HEK293T (cell line): Measurements from ENCODE around the gene UBR3.

ENCODE experiments used
- CTCF ChIA-PET: fragments of 350-600 bp; formaldehyde crosslinking; extraction: SDS; loops from one replicate; lab custom pipeline; 2021; ENCODE audit warnings: antibody characterized with exemption, inconsistent platforms; lab: Yijun Ruan, JAX
- POLR2A ChIA-PET: fragments of 350-600 bp; formaldehyde crosslinking; extraction: SDS; loops from one replicate; lab custom pipeline; 2020; ENCODE audit warnings: antibody characterized with exemption, inconsistent platforms; lab: Yijun Ruan, JAX
- DNase-seq: peaks from one replicate; pipeline ENCODE4 v3.0.0; 2012; ENCODE audit warnings: mixed read lengths; ENCODE audit errors: extremely low spot score
- ARNT ChIP-seq: fragments of 450-650 bp; IDR thresholded peaks from 2 replicates; pipeline ENCODE4 v1.6.1; 2017; ENCODE audit warnings: mild to moderate bottlenecking
- BHLHE40 ChIP-seq: fragments of 450-650 bp; IDR thresholded peaks from 2 replicates; pipeline ENCODE4 v1.6.1; 2016; ENCODE audit warnings: mild to moderate bottlenecking, moderate library complexity, borderline replicate concordance
- CTBP1 ChIP-seq: fragments of 450-650 bp; IDR thresholded peaks from 2 replicates; pipeline ENCODE4 v1.6.1; 2016; ENCODE audit warnings: borderline replicate concordance
- ELF4 ChIP-seq: fragments of 450-650 bp; IDR thresholded peaks from 2 replicates; pipeline ENCODE4 v1.6.1; 2017; ENCODE audit warnings: antibody characterized with exemption
- FOXA1 ChIP-seq: fragments of 450-650 bp; IDR thresholded peaks from 2 replicates; pipeline ENCODE4 v1.6.1; 2016; ENCODE audit warnings: mild to moderate bottlenecking
- FOXK2 ChIP-seq: fragments of 450-650 bp; IDR thresholded peaks from 2 replicates; pipeline ENCODE4 v1.6.1; 2016; ENCODE audit warnings: mild to moderate bottlenecking
- FOXM1 ChIP-seq: fragments of 450-650 bp; IDR thresholded peaks from 2 replicates; pipeline ENCODE4 v1.6.1; 2017; ENCODE audit warnings: mild to moderate bottlenecking, borderline replicate concordance
- HDGF ChIP-seq: fragments of 450-650 bp; IDR thresholded peaks from 2 replicates; pipeline ENCODE4 v1.6.1; 2017; ENCODE audit warnings: antibody characterized with exemption, borderline replicate concordance
- L3MBTL2 ChIP-seq: fragments of 450-650 bp; conservative IDR thresholded peaks from 2 replicates; pipeline ENCODE4 v1.6.1; 2016; ENCODE audit warnings: mild to moderate bottlenecking
- LEF1 ChIP-seq: fragments of 450-650 bp; IDR thresholded peaks from 2 replicates; pipeline ENCODE4 v1.6.1; 2017; ENCODE audit warnings: mild to moderate bottlenecking, borderline replicate concordance
- NFRKB ChIP-seq: fragments of 450-650 bp; IDR thresholded peaks from 2 replicates; pipeline ENCODE4 v1.6.1; 2016; ENCODE audit warnings: mild to moderate bottlenecking, moderate library complexity
- SP1 ChIP-seq: fragments of 450-650 bp; IDR thresholded peaks from 2 replicates; pipeline ENCODE4 v1.6.1; 2017
- SUZ12 ChIP-seq: fragments of 450-650 bp; IDR thresholded peaks from 2 replicates; pipeline ENCODE4 v1.6.1; 2016; ENCODE audit warnings: mild to moderate bottlenecking
- TARDBP ChIP-seq: fragments of 450-650 bp; IDR thresholded peaks from 2 replicates; pipeline ENCODE4 v1.6.1; 2016
- ZNF384 ChIP-seq: fragments of 450-650 bp; IDR thresholded peaks from 2 replicates; pipeline ENCODE4 v1.6.1; 2016
- TF ChIP-seq, protein P1 (sequence below): fragments of 450-650 bp; IDR thresholded peaks from 2 replicates; pipeline ENCODE4 v1.6.1; 2016

The UBR3 gene

GRCh38 chr2:169790581-169790980 is 36.7 kb upstream of the UBR3 start:
- POLR2A ChIA-PET = interaction anchor here (1.2 kb wide), 1 partner anchor 8 kb away, joined by 5 read pairs; the partner anchor contains the start of gene SSB
- DNase-seq = no peak
- TF ChIP-seq, protein P1, sequence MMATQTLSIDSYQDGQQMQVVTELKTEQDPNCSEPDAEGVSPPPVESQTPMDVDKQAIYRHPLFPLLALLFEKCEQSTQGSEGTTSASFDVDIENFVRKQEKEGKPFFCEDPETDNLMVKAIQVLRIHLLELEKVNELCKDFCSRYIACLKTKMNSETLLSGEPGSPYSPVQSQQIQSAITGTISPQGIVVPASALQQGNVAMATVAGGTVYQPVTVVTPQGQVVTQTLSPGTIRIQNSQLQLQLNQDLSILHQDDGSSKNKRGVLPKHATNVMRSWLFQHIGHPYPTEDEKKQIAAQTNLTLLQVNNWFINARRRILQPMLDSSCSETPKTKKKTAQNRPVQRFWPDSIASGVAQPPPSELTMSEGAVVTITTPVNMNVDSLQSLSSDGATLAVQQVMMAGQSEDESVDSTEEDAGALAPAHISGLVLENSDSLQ = no peak
- TF ChIP-seq TARDBP (no peak), BHLHE40 (no peak), NFRKB (no peak), SP1 (no peak), ARNT (no peak), SUZ12 (no peak), HDGF (no peak), FOXK2 (no peak), ZNF384 (no peak), ELF4 (no peak)
- CTCF ChIA-PET = interaction anchor here (0.6 to 1.2 kb wide), 3 partner anchors 16 to 155 kb away, joined by 3 to 5 read pairs (median 5); no protein-coding TSS in a partner anchor

DNA sequence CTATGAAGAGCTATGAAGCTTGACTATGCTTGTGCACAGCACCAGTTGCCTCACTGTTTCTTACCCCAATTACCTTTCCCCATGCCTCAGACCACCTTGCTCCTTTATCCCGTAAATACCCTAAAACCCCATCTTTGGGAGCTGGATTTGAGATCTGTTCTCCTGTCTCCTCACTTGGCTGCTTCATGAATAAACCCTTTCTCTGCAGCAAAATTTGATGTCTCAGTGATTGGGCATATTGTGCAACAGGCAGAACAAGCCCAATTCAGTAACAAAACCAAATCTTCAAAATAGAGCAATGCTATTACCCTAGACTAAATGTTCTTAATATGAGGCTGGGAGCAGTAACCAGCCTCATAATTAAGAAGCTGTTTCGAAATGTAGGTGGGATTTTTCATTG is 32.1 kb upstream of the UBR3 start:
- POLR2A ChIA-PET = interaction anchor here (0.7 to 0.8 kb wide), 2 partner anchors 15 to 331 kb away, joined by 3 read pairs; no protein-coding TSS in a partner anchor
- no peak for TF ChIP-seq ZNF384
- TF ChIP-seq ELF4 = no peak
- no peak for TF ChIP-seq CTBP1
- no peak for TF ChIP-seq ARNT
- TF ChIP-seq L3MBTL2 = no peak
- no peak for TF ChIP-seq FOXA1
- no peak for TF ChIP-seq LEF1
- TF ChIP-seq TARDBP = no peak
- TF ChIP-seq FOXK2 = no peak
- no peak for TF ChIP-seq FOXM1
- no peak for TF ChIP-seq SUZ12
- no peak for TF ChIP-seq HDGF
- TF ChIP-seq SP1 = no peak
- TF ChIP-seq, protein P1 = no peak
- TF ChIP-seq BHLHE40 = no peak
- TF ChIP-seq NFRKB = no peak
- DNase-seq = no peak
- CTCF ChIA-PET = no interaction called here

DNA sequence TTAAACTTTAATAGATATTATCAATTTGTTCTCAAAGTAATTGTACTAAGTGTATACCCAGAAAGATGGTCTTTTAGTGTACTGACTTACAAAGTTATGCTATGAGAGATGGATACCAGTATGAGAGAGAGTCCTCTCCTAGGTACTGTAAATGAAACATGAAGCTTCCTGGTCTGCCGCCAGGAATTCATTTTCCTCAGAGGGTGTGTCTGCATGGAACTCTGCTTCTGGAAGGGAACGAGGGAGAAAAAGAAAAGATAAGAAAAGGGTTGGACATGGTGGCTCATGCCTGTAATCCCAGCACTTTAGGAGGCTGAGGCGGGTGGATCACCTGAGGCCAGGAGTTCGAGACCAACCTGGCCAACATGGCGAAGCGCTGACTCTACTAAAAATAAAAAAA is 30.8 kb upstream of the UBR3 start:
- no peak for DNase-seq
- ChIA-PET POLR2A (interaction anchor here (0.7 kb wide), 1 partner anchor 264 kb away, joined by 3 read pairs; no protein-coding TSS in a partner anchor), CTCF (interaction anchor here (0.6 kb wide), 1 partner anchor 857 kb away, joined by 3 read pairs; no protein-coding TSS in a partner anchor)
- TF ChIP-seq TARDBP (no peak), ARNT (no peak), L3MBTL2 (no peak), CTBP1 (no peak), LEF1 (no peak), ZNF384 (no peak), ELF4 (no peak), NFRKB (no peak), FOXA1 (no peak), FOXM1 (no peak), SUZ12 (no peak), BHLHE40 (no peak)

DNA sequence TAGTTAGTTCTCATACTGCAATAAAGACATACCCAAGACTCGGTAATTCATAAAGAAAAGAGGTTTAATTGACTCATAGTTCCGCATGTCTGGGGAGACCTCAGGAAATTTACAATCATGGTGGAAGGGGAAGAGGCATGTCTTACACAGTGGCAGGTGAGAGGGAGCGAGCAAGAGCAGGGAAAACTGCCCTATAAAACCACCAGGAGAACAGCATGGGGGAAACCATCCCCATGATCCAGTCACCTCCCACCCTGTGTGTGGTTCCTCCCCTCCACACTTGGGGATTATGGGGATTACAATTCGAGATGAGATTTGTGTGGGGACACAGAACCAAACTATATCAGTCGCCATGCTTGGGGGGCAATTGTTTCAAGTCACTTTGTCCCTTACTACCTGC is 29.7 kb upstream of the UBR3 start:
- no peak for DNase-seq
- CTCF ChIA-PET = no interaction called here
- POLR2A ChIA-PET = no interaction called here
- TF ChIP-seq LEF1 (no peak), CTBP1 (no peak), FOXA1 (no peak), FOXM1 (no peak), TARDBP (no peak), ZNF384 (no peak), L3MBTL2 (no peak), HDGF (no peak), NFRKB (no peak), SP1 (no peak), ARNT (no peak)

GRCh38 chr2:169798397-169798717 is 28.9 kb upstream of the UBR3 start:
- no peak for TF ChIP-seq FOXA1
- no peak for TF ChIP-seq HDGF
- no peak for TF ChIP-seq ELF4
- TF ChIP-seq ARNT = no peak
- no peak for TF ChIP-seq BHLHE40
- no peak for TF ChIP-seq SUZ12
- TF ChIP-seq, protein P1 = no peak
- no peak for TF ChIP-seq FOXK2
- TF ChIP-seq L3MBTL2 = no peak
- TF ChIP-seq SP1 = no peak
- TF ChIP-seq ZNF384 = no peak
- TF ChIP-seq LEF1 = no peak
- TF ChIP-seq TARDBP = no peak
- no peak for TF ChIP-seq CTBP1
- TF ChIP-seq NFRKB = no peak
- TF ChIP-seq FOXM1 = no peak
- DNase-seq = no peak
- CTCF ChIA-PET = no interaction called here
- POLR2A ChIA-PET = interaction anchor here (0.7 to 1.2 kb wide), 6 partner anchors 8 to 289 kb away, joined by 3 to 7 read pairs (median 4); partner anchors contain the start of genes KLHL23, KLHL41 and UBR3
